ENCODE data around the gene OVCH1. TPM values are rescaled to one million over a fixed set of nuclear protein-coding genes. Genes with fewer than 3 reads are reported as not detected.

The OVCH1 gene
- total and polyA plus RNA-seq, 8 donors, result 0.02 to 0.06 TPM; not detected in 6

DNA sequence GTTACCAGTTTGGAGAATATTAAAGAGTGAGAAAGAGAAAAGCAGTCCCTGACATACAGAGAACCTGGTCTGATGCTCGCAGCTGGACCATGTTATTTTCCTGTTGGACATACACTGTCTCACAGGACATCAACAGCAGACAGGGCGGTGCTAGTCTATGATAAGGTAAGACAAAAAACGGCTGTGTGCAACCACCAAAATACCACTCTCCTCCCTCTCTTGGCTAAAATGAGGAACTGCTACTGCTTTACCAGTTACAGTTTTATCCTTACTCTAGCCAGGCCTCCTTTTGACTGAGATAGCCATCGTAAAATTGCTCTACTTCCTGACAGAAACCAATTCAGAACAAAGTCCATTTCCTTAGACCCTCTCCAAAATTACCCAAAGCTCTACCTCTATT is 69.5 kb downstream of the OVCH1 start:
- Histone ChIP-seq H3K4me3 (no peak overlapping the region), H3K9me3 (no peaks in the 10 kb centered on the region), H3K27me3 (no peaks in the 10 kb centered on the region), H3K4me1 (peaks cover 0 to 9% (median 6%) of the 10 kb centered on the region in 3 donors), H3K27ac (no peak overlapping the region), H3K36me3 (no peaks in the 10 kb centered on the region)
- intact Hi-C loops (cut with DNase I), result no loop called here
- FAIRE-seq (no peak), ATAC-seq (peak in 2 of 4 donors; percentile 23 to 40), DNase-seq (no peak)
- no peak for TF ChIP-seq CTCF (IDR thresholded peaks at IDR 0.05)
- 70% methylated on average over 4 of the region's 4 CpGs for WGBS, 2 donors

- H3K27ac ChIP-seq, result no peak overlapping the region
- H3K36me3 ChIP-seq, result no peaks in the 10 kb centered on the region
- DNase-seq, result no peak
- TF ChIP-seq CTCF (IDR thresholded peaks at IDR 0.05), result no peak
- no peaks in the 10 kb centered on the region for H3K27me3 ChIP-seq
- H3K4me1 ChIP-seq, result peaks cover 0 to 9% (median 6%) of the 10 kb centered on the region in 3 donors
- no peaks in the 10 kb centered on the region for H3K9me3 ChIP-seq
- H3K4me3 ChIP-seq, result no peak overlapping the region
- no peak for FAIRE-seq
- 89 to 91% methylated on average over 2 of the region's 2 CpGs for WGBS, 2 donors
- intact Hi-C loops (cut with DNase I), result no loop called here
- no peak for ATAC-seq
Measured at GRCh38 chr12:29426498-29426897, 71.0 kb downstream of the OVCH1 start.

DNA sequence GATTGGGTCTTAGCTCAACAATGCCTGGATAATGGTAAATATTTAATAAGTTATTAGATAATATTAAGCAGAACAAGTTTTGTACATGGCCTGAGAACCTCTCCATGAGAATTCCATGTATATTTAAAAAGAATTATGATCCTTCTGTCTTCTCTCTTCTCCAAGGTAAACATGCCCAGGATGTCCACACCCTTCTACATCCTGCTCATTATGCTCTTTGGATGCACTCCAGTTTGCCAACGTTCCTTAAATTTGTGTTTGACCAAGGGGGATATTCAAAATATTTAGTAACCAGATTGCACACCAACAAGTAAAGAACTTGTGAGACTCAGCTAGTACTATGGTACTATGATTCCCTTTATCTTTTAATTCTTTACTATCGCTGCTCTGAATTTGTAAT is 71.8 kb downstream of the OVCH1 start:
- Histone ChIP-seq H3K27me3 (no peaks in the 10 kb centered on the region), H3K4me1 (peaks cover 0 to 6% (median 6%) of the 10 kb centered on the region in 3 donors), H3K36me3 (no peaks in the 10 kb centered on the region), H3K9me3 (no peaks in the 10 kb centered on the region), H3K4me3 (no peak overlapping the region), H3K27ac (no peak overlapping the region)
- no peak for FAIRE-seq
- no peak for DNase-seq
- intact Hi-C loops (cut with DNase I), result no loop called here
- no peak for TF ChIP-seq CTCF (IDR thresholded peaks at IDR 0.05)
- 49 to 60% methylated on average over 2 of the region's 2 CpGs for WGBS, 2 donors
- no peak for ATAC-seq

- ATAC-seq (no peak), FAIRE-seq (no peak), DNase-seq (no peak)
- Histone ChIP-seq H3K4me1 (no peaks in the 10 kb centered on the region), H3K27ac (no peak overlapping the region), H3K36me3 (no peaks in the 10 kb centered on the region), H3K4me3 (no peak overlapping the region), H3K9me3 (no peaks in the 10 kb centered on the region), H3K27me3 (peaks cover 0 to 3% (median 0%) of the 10 kb centered on the region in 4 donors)
- intact Hi-C loops (cut with DNase I), result no loop called here
- TF ChIP-seq CTCF (IDR thresholded peaks at IDR 0.05), result no peak
Measured at GRCh38 chr12:29416748-29417147, 80.7 kb downstream of the OVCH1 start.

GRCh38 chr12:29415111-29415510 is 82.4 kb downstream of the OVCH1 start:
- Histone ChIP-seq H3K27me3 (peaks cover 0 to 3% (median 0%) of the 10 kb centered on the region in 4 donors), H3K36me3 (no peaks in the 10 kb centered on the region), H3K4me1 (no peaks in the 10 kb centered on the region), H3K27ac (no peak overlapping the region), H3K9me3 (no peaks in the 10 kb centered on the region), H3K4me3 (no peak overlapping the region)
- WGBS, 2 donors, result 40 to 42% methylated on average over 4 of the region's 4 CpGs
- no peak for TF ChIP-seq CTCF (IDR thresholded peaks at IDR 0.05)
- no peak for ATAC-seq
- DNase-seq, result no peak
- intact Hi-C loops (cut with DNase I), result no loop called here
- FAIRE-seq, result no peak

Data from pancreas (tissue), 10 donors.